Left hindlimb (tissue), 1 donor: ENCODE results near the gene ARMC12.

Source experiments
- DNase-seq: peaks from one replicate; pipeline ENCODE4 v3.0.0-alpha.2; 2018

ARMC12 gene

GRCh38 chr6:35777356-35778102 is 40.7 kb downstream of the ARMC12 start:
- no peak for DNase-seq

- no peak for DNase-seq
Measured at GRCh38 chr6:35778437-35778836, 41.6 kb downstream of the ARMC12 start.

GRCh38 chr6:35780719-35781118 is 43.9 kb downstream of the ARMC12 start, which contains the start of gene CLPSL1:
Gene CLPSL1 (plus strand): TSS chr6:35781019. CDS start chr6:35781111, 92 bp downstream.
- no peak for DNase-seq

- DNase-seq = no peak
Measured at GRCh38 chr6:35781290-35781689, 44.5 kb downstream of the ARMC12 start.

GRCh38 chr6:35782424-35782823 is 45.6 kb downstream of the ARMC12 start:
- no peak for DNase-seq

GRCh38 chr6:35784200-35784599 is 47.4 kb downstream of the ARMC12 start:
- no peak for DNase-seq

- DNase-seq = no peak
Measured at GRCh38 chr6:35786272-35786671, 49.4 kb downstream of the ARMC12 start.

- no peak for DNase-seq
Measured at GRCh38 chr6:35786810-35787209, 50.0 kb downstream of the ARMC12 start.

- no peak for DNase-seq
Measured at GRCh38 chr6:35787266-35788218, 50.7 kb downstream of the ARMC12 start.

- DNase-seq = no peak
Measured at GRCh38 chr6:35788423-35788982, 51.7 kb downstream of the ARMC12 start.

GRCh38 chr6:35790683-35791082 is 53.9 kb downstream of the ARMC12 start:
- no peak for DNase-seq

GRCh38 chr6:35794536-35795452 is 58.0 kb downstream of the ARMC12 start:
- DNase-seq = no peak

- no peak for DNase-seq
Measured at GRCh38 chr6:35795453-35796071, 58.7 kb downstream of the ARMC12 start.

- no peak for DNase-seq
Measured at GRCh38 chr6:35796236-35796635, 59.4 kb downstream of the ARMC12 start.

- DNase-seq = no peak
Measured at GRCh38 chr6:35797837-35798526, 61.1 kb downstream of the ARMC12 start.
